Endothelial cell (in vitro differentiated cells): ENCODE measurements around the gene SPZ1. TPM values are rescaled to one million over a fixed set of nuclear protein-coding genes. Genes with fewer than 3 reads are reported as not detected.
"Not testable (repeated sequence)": the region's sequence is repeated elsewhere in the genome, so short reads cannot be mapped to it uniquely, and the experiment has no call there.

Experiments
- DNase-seq: peaks from one replicate; pipeline ENCODE4 v3.0.0; 2021; ENCODE audit warnings: low spot score
- H3K27ac Mint-ChIP-seq: one replicate; pipeline ENCODE4 v1.8.0; 2021; ENCODE audit warnings: mixed read lengths, inconsistent platforms; ENCODE audit not compliant: unreplicated experiment
- H3K27me3 Mint-ChIP-seq: one replicate; pipeline ENCODE4 v1.8.0; 2021; ENCODE audit warnings: mild to moderate bottlenecking, moderate library complexity, mixed read lengths, inconsistent platforms; ENCODE audit not compliant: unreplicated experiment
- H3K36me3 Mint-ChIP-seq: one replicate; pipeline ENCODE4 v1.8.0; 2021; ENCODE audit warnings: mild to moderate bottlenecking, low read depth, mixed read lengths, inconsistent platforms; ENCODE audit not compliant: unreplicated experiment
- H3K4me1 Mint-ChIP-seq: one replicate; pipeline ENCODE4 v1.8.0; 2021; ENCODE audit warnings: mild to moderate bottlenecking, mixed read lengths, inconsistent platforms; ENCODE audit not compliant: unreplicated experiment
- H3K4me3 Mint-ChIP-seq: one replicate; pipeline ENCODE4 v1.8.0; 2021; ENCODE audit warnings: mild to moderate bottlenecking, mixed read lengths, inconsistent platforms; ENCODE audit not compliant: unreplicated experiment
- H3K9me3 Mint-ChIP-seq: one replicate; pipeline ENCODE4 v1.8.0; 2021; ENCODE audit warnings: mixed read lengths, inconsistent platforms; ENCODE audit not compliant: unreplicated experiment
- CTCF ChIP-seq: fragments of 200-600 bp; sonication (generic); IDR thresholded peaks from one replicate; pipeline ENCODE4 v1.5.0; 2021; ENCODE audit warnings: antibody characterized with exemption; ENCODE audit not compliant: unreplicated experiment
- total RNA-seq: library from RNA; stranded (reverse); fragmentation: NEBNext Ultra II Directional; extraction: Animal tissue kit (Norgen Biotek cat#: 25700); gene quantifications from one replicate; pipeline ENCODE4 v1.2.1, GENCODE V29; 2021; ENCODE audit not compliant: unreplicated experiment

The SPZ1 gene
- total RNA-seq, 1 donor from 2014 or later = not detected

- no peak for TF ChIP-seq CTCF
- Mint-ChIP-seq H3K9me3 (no peaks in the 10 kb centered on the region), H3K4me3 (no peak overlapping the region), H3K4me1 (peaks cover 10% of the 10 kb centered on the region), H3K27me3 (peaks cover 3% of the 10 kb centered on the region), H3K36me3 (no peaks in the 10 kb centered on the region), H3K27ac (no peak overlapping the region)
- no peak for DNase-seq
These were observed 23.3 kb downstream of the SPZ1 start for GRCh38 chr5:80343067-80343466.

GRCh38 chr5:80346055-80346454 lies 26.3 kb downstream of the SPZ1 start:
- Mint-ChIP-seq H3K27ac (no peak overlapping the region), H3K4me3 (no peak overlapping the region), H3K27me3 (peaks cover 3% of the 10 kb centered on the region), H3K4me1 (peaks cover 10% of the 10 kb centered on the region), H3K9me3 (no peaks in the 10 kb centered on the region), H3K36me3 (no peaks in the 10 kb centered on the region)
- peak; percentile 38 for TF ChIP-seq CTCF
- DNase-seq = peak; percentile 34

DNA sequence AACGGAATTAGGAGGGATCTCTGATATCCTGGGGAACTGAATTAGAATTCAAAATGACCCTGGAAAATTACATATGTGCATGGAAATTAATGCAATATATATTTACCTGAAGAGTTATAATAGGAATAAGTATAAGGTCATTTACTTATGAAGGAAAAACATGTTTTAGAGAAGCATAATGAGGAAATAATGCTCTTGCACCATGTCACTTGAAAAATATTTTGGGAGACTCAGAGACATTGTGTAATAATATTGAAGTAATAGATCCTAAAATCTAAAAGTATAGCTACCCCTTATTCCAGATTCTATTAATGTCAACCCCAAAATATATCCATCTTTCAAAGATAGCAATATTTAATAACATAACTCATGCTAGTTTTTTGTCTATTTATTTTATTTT lies 28.4 kb downstream of the SPZ1 start:
- Mint-ChIP-seq H3K27ac (no peak overlapping the region), H3K36me3 (no peaks in the 10 kb centered on the region), H3K4me3 (no peak overlapping the region), H3K9me3 (no peaks in the 10 kb centered on the region), H3K4me1 (peaks cover 5% of the 10 kb centered on the region), H3K27me3 (peaks cover 4% of the 10 kb centered on the region)
- no peak for DNase-seq
- no peak for TF ChIP-seq CTCF

DNA sequence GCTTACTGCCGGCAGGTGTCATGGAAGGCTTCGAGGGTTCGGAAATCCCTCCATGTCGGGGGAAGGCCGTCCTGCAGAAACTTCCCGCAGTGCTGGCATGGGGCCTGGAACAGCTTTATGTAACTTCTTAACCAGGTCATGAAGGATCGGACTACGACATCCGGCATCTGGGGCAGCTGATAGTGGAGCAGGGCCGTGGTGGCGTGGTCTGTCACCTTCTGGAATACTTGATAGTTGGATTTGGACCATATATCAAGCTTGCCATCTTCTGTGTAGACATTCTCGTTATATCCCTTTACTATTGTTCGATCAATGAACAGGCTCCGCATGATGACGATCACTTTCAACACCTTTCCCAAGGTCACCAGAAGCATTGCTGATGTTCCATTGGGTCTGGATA lies 31.2 kb downstream of the SPZ1 start:
- not testable (repeated sequence) for H3K9me3 Mint-ChIP-seq, H3K4me3 Mint-ChIP-seq, DNase-seq, H3K36me3 Mint-ChIP-seq, H3K27ac Mint-ChIP-seq, H3K4me1 Mint-ChIP-seq, H3K27me3 Mint-ChIP-seq

GRCh38 chr5:80355686-80356085 lies 35.9 kb downstream of the SPZ1 start:
- H3K27me3 Mint-ChIP-seq = peaks cover 1% of the 10 kb centered on the region
- DNase-seq = no peak
- no peaks in the 10 kb centered on the region for H3K9me3 Mint-ChIP-seq
- no peak overlapping the region for H3K4me3 Mint-ChIP-seq
- TF ChIP-seq CTCF = no peak
- H3K27ac Mint-ChIP-seq = no peak overlapping the region
- H3K4me1 Mint-ChIP-seq = no peaks in the 10 kb centered on the region
- H3K36me3 Mint-ChIP-seq = no peaks in the 10 kb centered on the region

DNA sequence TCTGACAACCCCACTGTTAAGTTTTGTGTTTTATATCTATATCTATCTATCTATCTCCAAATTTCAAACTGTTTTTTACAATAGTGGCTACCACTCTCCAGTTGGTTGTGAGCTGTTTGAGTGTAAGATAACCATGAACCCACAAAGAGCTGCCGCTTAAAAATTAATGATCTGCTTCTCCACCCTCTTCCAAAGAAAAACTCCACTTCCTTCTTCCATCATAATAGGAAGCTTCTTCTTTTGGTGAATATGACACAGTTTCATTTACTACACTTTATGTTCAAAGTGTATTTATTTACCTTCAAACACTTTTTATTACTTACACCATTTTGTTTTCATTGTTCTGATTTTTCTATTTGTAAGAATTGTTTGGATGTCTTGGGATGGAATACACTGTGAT lies 37.9 kb downstream of the SPZ1 start:
- H3K9me3 Mint-ChIP-seq = no peaks in the 10 kb centered on the region
- TF ChIP-seq CTCF = no peak
- H3K4me1 Mint-ChIP-seq = no peaks in the 10 kb centered on the region
- no peaks in the 10 kb centered on the region for H3K27me3 Mint-ChIP-seq
- H3K27ac Mint-ChIP-seq = no peak overlapping the region
- H3K36me3 Mint-ChIP-seq = no peaks in the 10 kb centered on the region
- no peak for DNase-seq
- H3K4me3 Mint-ChIP-seq = no peak overlapping the region
